ENCODE measurements around the gene GLUD2. TPM values are rescaled to one million over a fixed set of nuclear protein-coding genes. Genes with fewer than 3 reads are reported as not detected.
"Not testable (repeated sequence)": the region's sequence is repeated elsewhere in the genome, so short reads cannot be mapped to it uniquely, and the experiment has no call there.

Gene GLUD2
- total RNA-seq, 2 experiments from 2014 or later, result 0.57 to 0.62 TPM

GRCh38 chrX:121036951-121037350, 10.5 kb upstream of the GLUD2 start:
- CTCF ChIA-PET, result no interaction called here
- Mint-ChIP-seq H3K9me3 (no peaks in the 10 kb centered on the region), H3K36me3 (ENCODE audit: low read depth) (no peaks in the 10 kb centered on the region), H3K4me1 (ENCODE audit: low read depth) (no peaks in the 10 kb centered on the region), H3K4me3 (no peak overlapping the region), H3K27ac (no peak overlapping the region), H3K27me3 (ENCODE audit: low read depth) (peaks cover 4% of the 10 kb centered on the region)
- intact Hi-C loops (cut with micrococcal nuclease), result no loop called here
- DNase-seq, result no peak

GRCh38 chrX:121050781-121051180, 3.4 kb downstream of the GLUD2 start:
- no peaks in the 10 kb centered on the region for H3K4me1 Mint-ChIP-seq (ENCODE audit: low read depth)
- intact Hi-C loops (cut with micrococcal nuclease), result no loop called here
- H3K4me3 Mint-ChIP-seq, result no peak overlapping the region
- H3K27me3 Mint-ChIP-seq (ENCODE audit: low read depth), result peaks cover 14% of the 10 kb centered on the region
- no peak overlapping the region for H3K27ac Mint-ChIP-seq
- no peaks in the 10 kb centered on the region for H3K9me3 Mint-ChIP-seq
- DNase-seq, result no peak
- no peaks in the 10 kb centered on the region for H3K36me3 Mint-ChIP-seq (ENCODE audit: low read depth)
- CTCF ChIA-PET, result no interaction called here

- DNase-seq, result no peak
- peaks cover 10% of the 10 kb centered on the region for H3K27me3 Mint-ChIP-seq (ENCODE audit: low read depth)
- H3K4me3 Mint-ChIP-seq, result no peak overlapping the region
- CTCF ChIA-PET, result no interaction called here
- no peak overlapping the region for H3K27ac Mint-ChIP-seq
- intact Hi-C loops (cut with micrococcal nuclease), result no loop called here
- no peaks in the 10 kb centered on the region for H3K9me3 Mint-ChIP-seq
- no peaks in the 10 kb centered on the region for H3K4me1 Mint-ChIP-seq (ENCODE audit: low read depth)
- no peaks in the 10 kb centered on the region for H3K36me3 Mint-ChIP-seq (ENCODE audit: low read depth)
These were observed 4.7 kb downstream of the GLUD2 start for GRCh38 chrX:121052122-121052521.

GRCh38 chrX:121062289-121062688, 14.9 kb downstream of the GLUD2 start:
- H3K4me3 Mint-ChIP-seq, result no peak overlapping the region
- no peaks in the 10 kb centered on the region for H3K27me3 Mint-ChIP-seq (ENCODE audit: low read depth)
- H3K36me3 Mint-ChIP-seq (ENCODE audit: low read depth), result no peaks in the 10 kb centered on the region
- no peaks in the 10 kb centered on the region for H3K9me3 Mint-ChIP-seq
- no peaks in the 10 kb centered on the region for H3K4me1 Mint-ChIP-seq (ENCODE audit: low read depth)
- CTCF ChIA-PET, result no interaction called here
- no peak for DNase-seq
- intact Hi-C loops (cut with micrococcal nuclease), result no loop called here
- no peak overlapping the region for H3K27ac Mint-ChIP-seq

GRCh38 chrX:121064579-121064978, 17.2 kb downstream of the GLUD2 start:
- Mint-ChIP-seq H3K27ac (no peak overlapping the region), H3K4me3 (no peak overlapping the region), H3K9me3 (no peaks in the 10 kb centered on the region), H3K4me1 (ENCODE audit: low read depth) (no peaks in the 10 kb centered on the region), H3K27me3 (ENCODE audit: low read depth) (no peaks in the 10 kb centered on the region), H3K36me3 (ENCODE audit: low read depth) (no peaks in the 10 kb centered on the region)
- intact Hi-C loops (cut with micrococcal nuclease), result no loop called here
- CTCF ChIA-PET, result no interaction called here
- no peak for DNase-seq

- H3K4me3 Mint-ChIP-seq; H3K36me3 Mint-ChIP-seq (ENCODE audit: low read depth); H3K9me3 Mint-ChIP-seq; H3K27me3 Mint-ChIP-seq (ENCODE audit: low read depth); H3K4me1 Mint-ChIP-seq (ENCODE audit: low read depth); H3K27ac Mint-ChIP-seq; DNase-seq; CTCF ChIA-PET; intact Hi-C loops (cut with micrococcal nuclease): not testable (repeated sequence)
These were observed 36.8 kb downstream of the GLUD2 start for GRCh38 chrX:121084247-121084646.

GRCh38 chrX:121084903-121085611, 37.6 kb downstream of the GLUD2 start:
- no peak for DNase-seq
- H3K27ac Mint-ChIP-seq, result no peak overlapping the region
- H3K4me1 Mint-ChIP-seq (ENCODE audit: low read depth), result no peaks in the 10 kb centered on the region
- H3K9me3 Mint-ChIP-seq, result peaks cover 8% of the 10 kb centered on the region
- CTCF ChIA-PET, result no interaction called here
- no peak overlapping the region for H3K4me3 Mint-ChIP-seq
- H3K27me3 Mint-ChIP-seq (ENCODE audit: low read depth), result no peaks in the 10 kb centered on the region
- no peaks in the 10 kb centered on the region for H3K36me3 Mint-ChIP-seq (ENCODE audit: low read depth)
- intact Hi-C loops (cut with micrococcal nuclease), result no loop called here

GRCh38 chrX:121085612-121086010, 38.2 kb downstream of the GLUD2 start:
- no peaks in the 10 kb centered on the region for H3K4me1 Mint-ChIP-seq (ENCODE audit: low read depth)
- intact Hi-C loops (cut with micrococcal nuclease), result no loop called here
- peaks cover 8% of the 10 kb centered on the region for H3K9me3 Mint-ChIP-seq
- H3K36me3 Mint-ChIP-seq (ENCODE audit: low read depth), result no peaks in the 10 kb centered on the region
- CTCF ChIA-PET, result no interaction called here
- DNase-seq, result no peak
- no peaks in the 10 kb centered on the region for H3K27me3 Mint-ChIP-seq (ENCODE audit: low read depth)
- no peak overlapping the region for H3K27ac Mint-ChIP-seq
- H3K4me3 Mint-ChIP-seq, result no peak overlapping the region

GRCh38 chrX:121093011-121093410, 45.6 kb downstream of the GLUD2 start:
- no peak overlapping the region for H3K27ac Mint-ChIP-seq
- H3K4me3 Mint-ChIP-seq, result no peak overlapping the region
- DNase-seq, result no peak
- CTCF ChIA-PET, result no interaction called here
- no peaks in the 10 kb centered on the region for H3K4me1 Mint-ChIP-seq (ENCODE audit: low read depth)
- intact Hi-C loops (cut with micrococcal nuclease), result no loop called here
- H3K9me3 Mint-ChIP-seq, result no peaks in the 10 kb centered on the region
- H3K36me3 Mint-ChIP-seq (ENCODE audit: low read depth), result no peaks in the 10 kb centered on the region
- no peaks in the 10 kb centered on the region for H3K27me3 Mint-ChIP-seq (ENCODE audit: low read depth)

Other genes starting within 250 kb of the GLUD2 start
- gene CT47B1, start 171.7 kb upstream of the GLUD2 start, total RNA-seq, result not detected
- gene CT47A11, start 110.5 kb upstream of the GLUD2 start, total RNA-seq, result not detected
- not detected for gene CT47A10, start 105.6 kb upstream of the GLUD2 start, total RNA-seq
- gene CT47A9, start 100.7 kb upstream of the GLUD2 start, total RNA-seq, result not detected
- gene CT47A8, start 95.9 kb upstream of the GLUD2 start, total RNA-seq, result not detected
- not detected for gene CT47A7, start 91.0 kb upstream of the GLUD2 start, total RNA-seq
- not detected for gene CT47A6, start 86.1 kb upstream of the GLUD2 start, total RNA-seq
- gene CT47A5, start 81.3 kb upstream of the GLUD2 start, total RNA-seq, result not detected
- not detected for gene CT47A4, start 76.4 kb upstream of the GLUD2 start, total RNA-seq
- gene CT47A3, start 71.5 kb upstream of the GLUD2 start, total RNA-seq, result not detected
- not detected for gene CT47A2, start 66.7 kb upstream of the GLUD2 start, total RNA-seq
- gene CT47A1, start 61.9 kb upstream of the GLUD2 start, total RNA-seq, result not detected